Testis (tissue), 2 donors: ENCODE measurements around the gene DYRK1A.

ENCODE experiments used
- CTCF ChIP-seq, 3 experiments: fragments of 450-650 bp in 2 of 3; fragments of 200-600 bp in 1 of 3; sonication (generic) in 1 of 3; IDR thresholded peaks; one replicate each; pipeline ENCODE4 v1.5.1; 2016 to 2019; ENCODE audit warnings: antibody characterized with exemption in 3 of 3, mild to moderate bottlenecking in 2 of 3, moderate library complexity in 1 of 3
- POLR2A ChIP-seq: fragments of 450-650 bp; IDR thresholded peaks from one replicate; pipeline ENCODE4 v1.6.1; 2017; ENCODE audit warnings: antibody characterized with exemption, mild to moderate bottlenecking, moderate library complexity

GRCh38 chr21:37454869-37455503 is 88.4 kb downstream of the DYRK1A start:
- TF ChIP-seq CTCF (IDR thresholded peaks at IDR 0.05) = no peak
- no peak for TF ChIP-seq POLR2A
